ENCODE results near the gene ZBTB20.

DNA sequence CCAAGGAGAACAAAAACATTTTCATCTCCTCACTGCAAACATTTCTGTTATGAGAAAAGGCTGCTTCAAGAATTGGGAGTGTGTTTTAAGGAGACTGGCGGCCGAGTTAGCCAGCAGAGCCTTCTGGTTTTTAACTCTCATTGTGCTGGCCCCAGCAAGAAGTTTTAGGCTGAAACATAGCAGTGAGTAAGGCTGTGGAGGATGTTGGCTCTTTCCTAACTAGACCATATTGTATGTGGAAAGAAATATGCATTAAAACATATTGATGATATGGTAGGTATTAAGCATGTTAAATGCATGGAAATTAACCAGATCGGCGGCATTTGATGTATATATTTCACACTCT lies 762.6 kb downstream of the ZBTB20 start:
- TF ChIP-seq TCF12 (IDR thresholded peaks at IDR 0.05) (no peak), TAF1 (IDR thresholded peaks at IDR 0.05; ENCODE audit: borderline replicate concordance, low read depth, low read length) (no peak), RAD21 (IDR thresholded peaks at IDR 0.05; ENCODE audit: low read length) (no peak), POLR2AphosphoS5 (IDR thresholded peaks at IDR 0.05; ENCODE audit: low read depth, low read length) (no peak), SIN3A (IDR thresholded peaks at IDR 0.05; ENCODE audit: borderline replicate concordance, low read depth, low read length) (no peak), EZH2phosphoT487 (IDR thresholded peaks at IDR 0.05; ENCODE audit: borderline replicate concordance, low read depth) (no peak), MXI1 (IDR thresholded peaks at IDR 0.05; ENCODE audit: low read depth, low read length) (no peak), GABPA (IDR thresholded peaks at IDR 0.05; ENCODE audit: low read depth) (no peak)
- TF ChIP-seq, protein P1, sequence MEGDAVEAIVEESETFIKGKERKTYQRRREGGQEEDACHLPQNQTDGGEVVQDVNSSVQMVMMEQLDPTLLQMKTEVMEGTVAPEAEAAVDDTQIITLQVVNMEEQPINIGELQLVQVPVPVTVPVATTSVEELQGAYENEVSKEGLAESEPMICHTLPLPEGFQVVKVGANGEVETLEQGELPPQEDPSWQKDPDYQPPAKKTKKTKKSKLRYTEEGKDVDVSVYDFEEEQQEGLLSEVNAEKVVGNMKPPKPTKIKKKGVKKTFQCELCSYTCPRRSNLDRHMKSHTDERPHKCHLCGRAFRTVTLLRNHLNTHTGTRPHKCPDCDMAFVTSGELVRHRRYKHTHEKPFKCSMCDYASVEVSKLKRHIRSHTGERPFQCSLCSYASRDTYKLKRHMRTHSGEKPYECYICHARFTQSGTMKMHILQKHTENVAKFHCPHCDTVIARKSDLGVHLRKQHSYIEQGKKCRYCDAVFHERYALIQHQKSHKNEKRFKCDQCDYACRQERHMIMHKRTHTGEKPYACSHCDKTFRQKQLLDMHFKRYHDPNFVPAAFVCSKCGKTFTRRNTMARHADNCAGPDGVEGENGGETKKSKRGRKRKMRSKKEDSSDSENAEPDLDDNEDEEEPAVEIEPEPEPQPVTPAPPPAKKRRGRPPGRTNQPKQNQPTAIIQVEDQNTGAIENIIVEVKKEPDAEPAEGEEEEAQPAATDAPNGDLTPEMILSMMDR (IDR thresholded peaks at IDR 0.05), result no peak

Data from SK-N-SH (cell line).